ENCODE measurements around the gene ARFRP1.

Gene ARFRP1

GRCh38 chr20:63747622-63748069, 39.9 kb upstream of the ARFRP1 start:
- H3K4me3 ChIP-seq (ENCODE audit: low read depth, low read length), result no peak overlapping the region
- TF ChIP-seq CTCF (IDR thresholded peaks at IDR 0.05; ENCODE audit: insufficient read depth, low read depth, low read length, missing control alignments), result no peak
- no peak for DNase-seq (ENCODE audit: low read depth)

GRCh38 chr20:63746751-63747315, 39.1 kb upstream of the ARFRP1 start:
- TF ChIP-seq CTCF (IDR thresholded peaks at IDR 0.05; ENCODE audit: insufficient read depth, low read depth, low read length, missing control alignments), result no peak
- no peak for DNase-seq (ENCODE audit: low read depth)
- H3K4me3 ChIP-seq (ENCODE audit: low read depth, low read length), result no peak overlapping the region

GRCh38 chr20:63745961-63746731, 38.4 kb upstream of the ARFRP1 start:
- DNase-seq (ENCODE audit: low read depth), result no peak
- TF ChIP-seq CTCF (IDR thresholded peaks at IDR 0.05; ENCODE audit: insufficient read depth, low read depth, low read length, missing control alignments), result no peak
- no peak overlapping the region for H3K4me3 ChIP-seq (ENCODE audit: low read depth, low read length)

- no peak for DNase-seq (ENCODE audit: low read depth)
- TF ChIP-seq CTCF (IDR thresholded peaks at IDR 0.05; ENCODE audit: insufficient read depth, low read depth, low read length, missing control alignments), result no peak
Measured at GRCh38 chr20:63745424-63745805, 37.6 kb upstream of the ARFRP1 start.

GRCh38 chr20:63744574-63745423, 37.0 kb upstream of the ARFRP1 start:
- no peak for TF ChIP-seq CTCF (IDR thresholded peaks at IDR 0.05; ENCODE audit: insufficient read depth, low read depth, low read length, missing control alignments)
- no peak for DNase-seq (ENCODE audit: low read depth)
- H3K4me3 ChIP-seq (ENCODE audit: low read depth, low read length), result no peak overlapping the region

More at GRCh38 chr20:63745424-63745805, 37.6 kb upstream of the ARFRP1 start:
- no peak overlapping the region for H3K4me3 ChIP-seq (ENCODE audit: low read depth, low read length)

GRCh38 chr20:63744158-63744557, 36.4 kb upstream of the ARFRP1 start:
- no peak overlapping the region for H3K4me3 ChIP-seq (ENCODE audit: low read depth, low read length)
- no peak for DNase-seq (ENCODE audit: low read depth)
- TF ChIP-seq CTCF (IDR thresholded peaks at IDR 0.05; ENCODE audit: insufficient read depth, low read depth, low read length, missing control alignments), result no peak

Data from GM12865 (cell line).